OCI-M2 (cell line): ENCODE measurements around the gene LIMS2.

ENCODE experiments used
- DNase-seq: peaks from one replicate; lab custom pipeline; 2025; ENCODE audit not compliant: unreplicated experiment; lab: John Stamatoyannopoulos, UW

Gene LIMS2

DNA sequence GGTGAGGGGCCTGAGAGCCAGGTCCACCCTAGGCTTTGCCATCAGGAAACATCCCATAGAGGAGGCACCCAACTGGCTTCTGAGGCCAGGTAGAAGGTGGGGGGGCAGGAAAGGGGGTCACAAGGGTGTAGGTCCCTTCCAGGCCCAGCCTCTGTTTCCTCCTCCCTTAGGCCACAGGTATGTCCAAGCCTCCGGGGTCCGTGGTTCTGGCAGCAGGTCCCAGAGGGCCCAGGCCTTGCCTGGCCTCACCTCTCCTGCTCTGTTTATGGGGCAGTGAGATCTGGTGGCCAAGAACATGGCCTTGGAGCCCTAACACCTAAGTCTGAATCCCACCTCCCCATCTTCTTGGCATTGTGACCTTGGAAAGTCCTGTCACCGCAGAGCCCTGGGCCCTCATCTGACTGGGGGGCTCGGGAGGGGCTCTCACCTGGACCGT, 51.0 kb downstream of the LIMS2 start:
- no peak for DNase-seq

DNA sequence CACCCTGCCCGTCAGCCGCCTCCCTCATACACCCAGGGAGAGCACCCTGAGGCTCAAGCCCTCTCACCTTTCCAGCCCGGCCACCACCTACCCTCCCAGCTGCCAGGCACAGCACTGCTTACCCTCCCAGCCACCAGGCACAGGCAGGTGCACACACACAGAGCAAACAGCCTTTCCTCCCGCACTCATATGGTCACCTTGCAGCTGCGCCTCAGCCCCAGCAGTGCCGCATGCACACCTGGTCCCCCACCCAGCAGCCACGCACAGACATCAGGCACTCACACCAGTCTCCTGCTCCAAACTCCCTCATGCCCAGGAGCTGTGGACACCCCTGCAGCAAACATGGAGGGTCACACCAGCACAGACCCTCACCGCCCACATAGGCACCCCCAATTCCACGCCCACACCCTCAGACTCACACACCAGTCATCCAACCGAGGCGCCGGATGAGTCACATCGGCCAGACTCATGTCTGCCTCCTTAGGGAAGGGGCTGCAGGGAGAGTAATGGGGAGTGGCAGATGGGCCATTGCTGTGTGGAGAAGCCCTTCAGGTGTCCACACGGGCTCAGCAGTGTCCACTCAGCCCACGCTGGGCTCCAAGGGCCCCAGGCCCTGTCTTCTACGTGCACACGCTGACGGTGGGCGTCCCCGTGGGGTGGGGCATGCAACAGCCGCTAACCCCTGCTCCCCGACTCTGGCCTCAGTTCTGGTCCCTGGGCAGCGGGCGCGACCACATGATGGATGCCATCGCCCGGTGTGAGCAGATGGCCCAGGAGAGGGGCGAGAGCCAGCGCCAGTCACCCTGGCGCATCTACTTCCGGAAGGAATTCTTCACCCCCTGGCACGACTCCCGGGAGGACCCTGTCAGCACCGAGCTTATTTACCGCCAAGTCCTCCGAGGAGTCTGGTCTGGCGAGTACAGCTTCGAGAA, 51.7 kb downstream of the LIMS2 start:
- DNase-seq, result no peak

DNA sequence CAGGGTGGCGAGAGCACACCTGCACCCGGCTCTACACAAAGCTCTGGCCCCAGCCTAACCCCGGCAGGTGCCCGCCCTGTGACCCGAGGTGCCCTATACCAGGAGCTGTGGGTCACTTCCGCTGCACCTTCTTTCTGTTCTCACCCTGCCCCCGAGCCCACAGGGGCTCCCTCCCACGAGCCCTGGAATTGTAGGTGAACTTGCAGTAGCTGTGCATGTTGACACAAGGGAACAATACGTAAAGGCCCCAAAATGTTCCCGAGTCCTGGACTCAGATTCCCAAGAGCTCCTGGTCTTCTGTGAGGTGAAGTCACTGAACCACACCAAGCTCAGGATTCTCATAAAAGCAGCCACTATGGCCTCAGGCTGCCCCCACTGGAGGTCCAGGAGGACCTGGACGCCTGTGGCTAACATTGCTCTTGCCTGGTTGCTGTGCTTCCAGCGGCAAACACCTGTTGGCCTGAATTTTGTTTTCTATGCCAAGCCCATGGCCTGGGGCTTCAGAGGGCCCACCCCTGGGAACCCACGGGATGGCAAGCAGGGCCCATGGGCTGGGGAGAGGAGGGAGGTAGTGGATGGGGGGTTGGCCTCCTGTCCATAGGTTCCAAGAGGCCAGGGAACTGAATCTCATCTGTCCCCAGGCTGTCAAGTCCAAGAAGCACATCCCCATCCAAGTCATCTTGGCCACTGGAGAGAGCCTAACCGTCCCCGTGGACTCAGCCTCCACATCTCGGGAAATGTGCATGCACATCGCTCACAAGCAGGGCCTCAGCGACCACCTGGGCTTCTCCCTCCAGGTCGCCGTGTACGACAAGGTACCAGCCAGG, 52.6 kb downstream of the LIMS2 start:
- DNase-seq, result no peak

DNA sequence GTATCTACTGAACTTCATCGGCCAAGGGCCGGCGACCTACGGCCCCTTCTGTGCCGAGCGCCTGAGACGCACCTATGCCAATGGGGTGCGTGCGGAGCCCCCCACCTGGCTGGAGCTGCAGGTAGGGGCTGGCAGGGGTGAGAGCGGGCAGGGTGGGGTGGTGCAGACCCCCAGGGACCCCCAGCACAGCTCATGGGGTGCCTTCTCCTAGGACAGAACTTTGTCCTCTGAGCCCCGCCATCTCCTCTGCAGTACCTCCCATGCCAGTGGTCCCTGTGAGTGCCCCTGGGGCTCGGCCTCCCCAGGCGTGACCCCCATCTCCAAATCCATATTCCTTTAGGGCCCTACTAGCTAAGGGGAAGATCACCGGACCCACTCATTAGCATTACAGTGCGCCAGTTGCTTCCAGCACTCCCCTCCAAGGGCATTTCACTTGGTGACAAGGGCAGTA, 53.3 kb downstream of the LIMS2 start:
- DNase-seq, result no peak

DNA sequence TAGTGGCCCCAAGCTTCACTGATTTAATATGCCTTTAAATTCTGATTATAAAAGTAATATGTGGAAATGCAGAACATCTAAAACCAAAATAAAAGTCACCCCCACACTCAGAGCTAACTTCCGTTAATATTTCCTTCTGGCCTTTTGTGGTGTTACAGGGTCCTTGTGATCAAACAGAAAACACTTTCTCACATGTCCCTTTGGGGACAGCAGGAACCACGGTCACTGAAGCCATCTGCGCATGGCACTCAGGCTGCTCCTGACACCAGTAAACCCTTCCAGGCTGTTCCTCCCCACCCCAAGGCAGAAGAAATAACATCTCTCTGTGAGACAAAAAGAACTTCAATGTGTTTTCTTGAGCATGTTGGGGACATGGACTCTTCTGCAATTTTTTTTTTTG, 54.5 kb downstream of the LIMS2 start:
- DNase-seq, result no peak

DNA sequence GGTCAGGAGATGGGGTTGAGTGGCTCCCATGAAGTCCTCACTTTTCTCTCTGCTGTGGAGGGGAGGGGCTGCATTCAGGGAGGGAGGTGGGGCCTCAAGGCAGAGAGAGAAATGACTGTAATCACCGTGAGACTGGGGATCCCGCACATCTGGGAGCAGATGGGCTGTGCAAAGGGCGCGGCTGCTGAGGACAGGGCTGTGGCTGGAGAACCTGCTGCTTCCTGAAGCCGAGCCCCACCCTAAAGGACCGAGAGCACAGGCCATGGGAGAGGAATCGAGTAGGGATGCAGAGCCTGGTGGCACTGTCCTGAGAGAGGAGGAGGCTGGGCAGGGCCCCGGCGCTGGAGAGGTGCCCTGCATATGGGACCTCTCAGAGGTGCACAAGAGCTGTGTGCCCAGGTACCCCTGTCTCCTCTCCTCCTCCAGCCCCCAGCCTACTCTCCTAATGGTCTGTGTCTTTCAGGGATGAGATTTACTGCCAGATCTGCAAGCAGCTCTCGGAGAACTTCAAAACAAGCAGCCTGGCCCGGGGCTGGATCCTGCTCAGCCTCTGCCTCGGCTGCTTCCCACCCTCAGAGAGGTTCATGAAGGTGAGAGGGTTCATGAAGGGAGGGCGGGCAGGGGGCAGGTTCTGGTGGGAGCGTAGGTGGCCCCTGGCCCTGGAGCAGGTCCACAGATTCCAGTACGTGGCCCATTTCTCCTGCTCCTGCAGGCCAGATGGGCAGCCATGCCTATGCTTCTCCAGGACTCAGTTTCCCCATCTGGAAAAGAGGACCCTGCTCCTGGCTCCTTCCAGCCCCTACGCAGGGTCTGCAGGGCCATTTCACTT, 55.2 kb downstream of the LIMS2 start:
- no peak for DNase-seq

DNA sequence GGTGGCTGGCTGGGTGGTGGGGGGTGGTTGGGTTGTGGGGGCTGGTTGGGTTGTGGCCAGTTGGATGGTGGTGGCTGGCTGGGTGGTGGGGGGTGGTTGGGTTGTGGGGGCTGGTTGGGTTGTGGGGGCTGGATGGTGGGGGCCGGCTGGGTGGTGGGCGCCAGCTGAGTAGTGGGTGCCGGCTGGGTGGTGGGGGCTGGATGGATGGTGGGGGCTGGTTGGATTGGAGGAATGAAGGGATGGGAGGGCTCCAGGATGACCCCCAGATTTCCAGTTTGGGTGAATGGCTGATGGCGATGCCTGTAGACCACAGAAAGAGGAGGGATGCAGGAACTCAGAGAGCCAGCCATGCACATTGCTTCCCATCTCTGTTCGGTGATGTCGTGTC, 56.1 kb downstream of the LIMS2 start:
- DNase-seq, result no peak

DNA sequence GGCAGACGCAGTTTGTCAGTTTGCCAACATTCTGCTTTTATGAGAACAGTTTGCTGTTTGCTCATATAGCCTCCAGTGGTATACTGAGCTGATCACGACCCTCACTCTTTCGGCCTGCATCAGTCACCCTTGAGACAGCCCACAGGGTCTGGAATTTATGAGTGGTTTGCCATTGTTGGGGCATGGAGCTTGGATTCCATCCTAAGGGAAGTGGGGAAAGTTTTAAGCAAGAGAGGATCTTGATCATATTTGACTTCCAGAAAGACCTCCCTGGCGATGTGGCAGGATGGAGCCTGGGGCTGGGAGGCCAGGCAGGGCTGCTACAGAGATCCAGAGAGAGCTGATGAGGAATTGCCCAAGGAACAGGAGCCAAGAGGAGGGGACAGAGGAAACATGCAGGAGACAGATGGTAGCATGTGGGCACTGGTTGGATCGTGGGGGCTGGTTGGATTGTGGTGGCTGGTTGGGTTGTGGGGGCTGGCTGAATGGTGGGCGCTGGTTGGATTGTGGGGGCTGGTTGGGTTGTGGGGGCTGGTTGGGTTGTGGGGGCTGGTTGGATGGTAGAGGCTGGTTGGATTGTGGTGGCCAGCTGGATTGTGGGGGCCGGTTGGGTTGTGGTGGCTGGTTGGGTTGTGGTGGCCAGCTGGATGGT, 56.7 kb downstream of the LIMS2 start:
- no peak for DNase-seq

DNA sequence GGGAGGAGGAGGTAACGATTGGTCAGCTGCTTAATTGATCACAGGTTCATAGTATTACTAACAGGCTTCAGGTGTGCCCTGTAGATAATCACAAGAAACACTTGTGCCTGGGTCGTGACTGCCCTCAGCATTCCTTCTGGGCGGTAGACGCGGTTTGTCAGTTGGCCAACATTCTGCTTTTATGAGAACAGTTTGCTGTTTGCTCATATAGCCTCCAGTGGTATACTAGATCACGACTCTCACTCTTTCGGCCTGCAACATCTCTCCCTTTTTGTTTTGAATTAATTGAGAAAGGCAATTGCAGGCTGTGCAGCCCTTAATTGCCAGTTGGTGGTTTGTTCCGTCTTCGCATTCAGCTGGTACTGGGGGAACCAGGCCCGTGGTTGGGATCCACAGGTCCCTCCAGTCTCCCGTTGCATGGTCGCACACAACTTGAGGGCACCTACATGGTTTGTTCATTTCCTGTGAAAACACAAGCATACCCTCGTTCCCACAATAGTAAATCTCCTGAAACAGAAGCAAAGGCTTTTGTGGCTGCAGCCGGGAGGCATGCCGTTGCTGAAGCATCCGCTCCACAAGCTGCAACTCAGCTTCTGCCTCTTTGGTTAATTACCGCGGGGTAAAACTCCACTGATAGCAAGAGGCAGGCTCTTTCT, 59.7 kb downstream of the LIMS2 start:
- no peak for DNase-seq

DNA sequence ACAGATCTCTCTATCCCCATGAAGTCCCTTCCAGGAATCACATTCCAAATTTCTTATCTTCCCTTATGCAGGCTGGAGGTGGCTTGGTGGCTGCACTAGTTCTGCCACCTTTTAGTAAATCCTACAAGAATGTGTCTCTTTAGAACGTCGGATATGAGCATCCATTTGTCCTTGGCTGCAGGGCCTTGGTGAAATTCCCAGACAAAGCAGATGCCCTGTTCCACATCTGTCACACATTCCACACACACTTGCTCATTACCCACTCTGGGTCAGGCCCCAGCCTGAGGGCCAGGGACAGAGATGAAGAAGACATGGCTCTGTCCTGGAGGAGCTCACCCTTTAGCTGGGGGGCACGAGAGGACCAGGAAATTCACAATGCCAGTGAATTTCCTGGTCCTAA, 60.6 kb downstream of the LIMS2 start:
- no peak for DNase-seq

DNA sequence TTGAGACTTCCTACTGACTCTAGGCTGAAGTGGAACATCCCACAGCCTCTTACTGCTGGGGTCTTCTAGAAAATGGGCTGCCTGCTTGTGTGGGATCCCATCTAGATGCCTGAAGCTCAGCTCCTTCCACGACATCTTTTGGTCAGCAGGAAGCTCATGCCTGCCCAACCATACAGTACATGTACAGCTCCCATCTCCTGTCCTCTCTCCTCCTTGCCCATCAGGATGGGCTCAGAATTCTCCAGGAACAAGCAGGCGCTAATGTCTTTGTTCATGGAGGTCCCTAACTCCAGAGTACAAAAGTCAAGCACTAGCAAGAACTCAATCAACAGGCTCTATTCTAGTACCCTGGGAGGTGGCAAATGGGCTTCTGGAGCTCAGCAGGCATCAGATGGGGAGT, 61.1 kb downstream of the LIMS2 start:
- no peak for DNase-seq

DNA sequence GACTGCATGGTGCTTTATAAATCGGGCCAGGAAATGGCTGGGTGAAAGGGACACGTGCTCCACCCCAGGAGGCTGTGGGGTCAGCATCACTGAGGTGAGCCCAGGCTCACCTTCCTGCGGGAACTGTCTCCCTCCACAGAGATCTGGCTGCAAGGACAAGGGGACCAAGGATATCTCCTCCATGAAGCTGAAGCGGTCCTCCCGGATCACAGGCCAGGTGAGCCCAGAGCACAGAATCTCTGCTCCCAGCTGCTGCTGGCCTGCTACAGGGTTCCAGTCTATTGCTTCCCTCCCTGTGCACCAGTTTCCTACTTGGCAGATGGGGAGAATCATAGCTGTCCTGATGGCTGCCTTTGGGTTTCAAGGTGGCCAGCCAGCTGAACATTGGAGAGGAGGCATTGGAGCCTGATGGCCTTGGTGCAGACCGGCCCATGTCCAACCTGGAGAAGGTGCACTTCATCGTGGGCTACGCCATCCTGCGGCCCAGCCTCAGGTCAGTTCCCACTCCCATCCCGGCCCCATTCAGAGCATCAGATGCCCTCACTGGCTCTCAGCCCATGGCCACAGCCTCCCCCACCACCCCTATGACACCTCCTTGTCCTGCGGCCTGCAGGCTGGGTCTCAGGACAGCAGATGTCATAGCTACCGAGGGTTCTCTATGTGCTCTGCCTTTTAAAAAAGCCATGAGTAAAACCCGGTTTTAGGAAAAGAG, 63.1 kb downstream of the LIMS2 start:
- no peak for DNase-seq

DNA sequence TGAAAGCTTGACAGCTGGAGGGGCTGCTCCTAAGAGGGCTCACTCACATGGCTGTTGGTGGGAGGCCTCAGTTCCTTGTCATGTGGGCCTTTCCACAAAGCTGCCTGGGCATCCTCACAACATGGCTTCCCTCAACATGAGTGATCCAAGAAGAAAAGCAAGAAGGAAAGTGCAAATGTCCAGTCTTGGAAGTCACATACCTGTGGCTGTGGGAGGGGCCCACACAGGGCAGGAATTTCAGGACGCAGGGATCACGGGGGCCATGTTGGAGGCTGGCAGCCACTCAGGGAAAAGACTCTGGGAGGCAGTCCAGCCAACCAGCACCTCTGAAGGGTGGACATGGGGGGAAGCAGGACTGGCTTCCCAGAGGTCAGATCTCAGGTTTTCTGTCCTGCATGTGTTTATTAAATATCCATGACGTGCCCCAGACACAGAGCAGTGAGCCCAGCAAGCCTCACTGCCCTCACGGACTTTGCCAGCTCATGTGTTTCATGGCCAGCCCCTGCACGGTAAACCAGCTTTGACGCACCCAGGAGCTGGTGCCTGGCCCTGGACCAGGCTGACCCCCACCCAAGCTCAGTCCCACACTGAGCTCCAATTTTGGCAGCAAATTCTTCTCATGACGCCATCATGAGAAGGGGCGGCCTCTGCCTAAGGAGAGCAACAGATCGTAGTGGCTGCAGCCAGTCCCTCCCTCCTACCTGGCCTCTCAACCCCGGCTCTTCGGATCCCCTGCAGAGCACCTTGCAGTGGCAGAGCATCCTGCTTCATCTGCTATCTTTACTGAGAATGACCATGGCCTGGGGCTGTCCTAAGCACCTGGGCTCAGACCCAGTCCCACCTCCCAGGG, 64.0 kb downstream of the LIMS2 start:
- no peak for DNase-seq

DNA sequence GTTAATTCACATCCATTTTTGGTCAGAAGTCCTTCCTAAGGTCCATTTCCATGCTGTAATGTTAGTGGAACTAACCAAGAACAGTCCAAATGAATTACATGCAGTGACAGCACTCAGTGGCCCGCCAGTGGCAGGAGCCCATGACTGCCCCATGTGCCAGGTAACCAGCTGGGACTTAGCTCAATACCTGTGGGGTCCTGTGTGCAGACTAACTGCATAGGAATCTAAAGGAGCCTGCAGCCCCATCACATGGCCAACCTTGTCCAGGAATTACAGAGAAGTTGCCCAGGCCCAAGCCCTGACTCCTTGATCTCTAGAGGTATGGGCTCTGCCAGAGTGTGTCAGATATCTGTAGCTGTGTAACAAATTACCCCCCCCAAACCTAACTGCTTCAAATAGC, 64.8 kb downstream of the LIMS2 start:
- no peak for DNase-seq

DNA sequence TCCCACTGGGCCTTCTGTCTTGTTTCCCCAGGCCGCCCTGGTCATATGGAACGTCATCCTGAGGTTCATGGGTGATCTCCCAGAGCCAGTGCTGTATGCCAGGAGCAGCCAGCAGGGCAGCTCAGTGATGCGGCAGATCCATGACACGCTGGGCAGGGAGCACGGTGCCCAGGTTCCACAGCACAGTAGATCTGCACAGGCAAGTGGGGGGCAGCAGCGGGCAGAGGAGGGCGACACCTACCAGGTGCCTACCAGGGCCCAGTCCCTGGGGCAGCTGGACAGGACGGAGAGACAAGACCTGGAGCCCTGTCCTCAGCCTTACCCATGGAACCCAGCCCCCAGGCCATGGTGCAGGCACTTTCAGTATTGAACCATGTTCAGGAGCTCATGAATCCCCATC, 65.5 kb downstream of the LIMS2 start:
- no peak for DNase-seq

DNA sequence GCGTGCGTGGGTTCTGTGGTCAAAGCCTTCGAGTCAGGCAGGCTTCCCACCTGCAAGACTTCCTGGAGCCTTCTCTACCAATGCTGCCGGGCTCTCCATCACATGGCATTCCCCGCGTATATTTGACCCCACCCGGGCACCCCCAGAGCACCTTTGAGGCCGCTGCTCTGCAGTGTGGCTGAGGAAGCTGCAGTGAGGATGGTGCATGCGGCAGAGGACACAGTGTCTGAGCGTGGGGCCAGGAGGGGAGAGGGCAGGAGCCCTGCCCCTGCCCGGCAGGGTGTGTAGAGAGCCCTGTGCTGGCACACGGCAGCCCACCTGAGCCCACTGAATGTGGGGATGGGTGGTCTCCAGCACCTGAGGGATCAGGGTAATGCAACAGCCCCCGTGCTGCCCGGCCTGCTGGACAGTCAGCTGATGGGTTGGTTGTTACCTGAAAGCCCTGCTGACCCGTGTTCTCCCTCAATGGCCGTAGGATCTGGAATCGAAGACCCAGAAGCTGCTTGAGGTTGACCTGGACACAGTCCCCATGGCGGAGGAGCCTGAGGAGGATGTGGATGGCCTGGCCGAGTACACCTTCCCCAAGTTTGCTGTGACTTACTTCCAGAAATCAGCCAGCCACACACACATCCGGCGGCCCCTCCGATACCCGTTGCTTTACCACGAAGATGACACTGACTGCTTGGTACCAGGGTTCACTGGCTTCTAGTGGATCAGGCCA, 66.1 kb downstream of the LIMS2 start:
- DNase-seq, result no peak

DNA sequence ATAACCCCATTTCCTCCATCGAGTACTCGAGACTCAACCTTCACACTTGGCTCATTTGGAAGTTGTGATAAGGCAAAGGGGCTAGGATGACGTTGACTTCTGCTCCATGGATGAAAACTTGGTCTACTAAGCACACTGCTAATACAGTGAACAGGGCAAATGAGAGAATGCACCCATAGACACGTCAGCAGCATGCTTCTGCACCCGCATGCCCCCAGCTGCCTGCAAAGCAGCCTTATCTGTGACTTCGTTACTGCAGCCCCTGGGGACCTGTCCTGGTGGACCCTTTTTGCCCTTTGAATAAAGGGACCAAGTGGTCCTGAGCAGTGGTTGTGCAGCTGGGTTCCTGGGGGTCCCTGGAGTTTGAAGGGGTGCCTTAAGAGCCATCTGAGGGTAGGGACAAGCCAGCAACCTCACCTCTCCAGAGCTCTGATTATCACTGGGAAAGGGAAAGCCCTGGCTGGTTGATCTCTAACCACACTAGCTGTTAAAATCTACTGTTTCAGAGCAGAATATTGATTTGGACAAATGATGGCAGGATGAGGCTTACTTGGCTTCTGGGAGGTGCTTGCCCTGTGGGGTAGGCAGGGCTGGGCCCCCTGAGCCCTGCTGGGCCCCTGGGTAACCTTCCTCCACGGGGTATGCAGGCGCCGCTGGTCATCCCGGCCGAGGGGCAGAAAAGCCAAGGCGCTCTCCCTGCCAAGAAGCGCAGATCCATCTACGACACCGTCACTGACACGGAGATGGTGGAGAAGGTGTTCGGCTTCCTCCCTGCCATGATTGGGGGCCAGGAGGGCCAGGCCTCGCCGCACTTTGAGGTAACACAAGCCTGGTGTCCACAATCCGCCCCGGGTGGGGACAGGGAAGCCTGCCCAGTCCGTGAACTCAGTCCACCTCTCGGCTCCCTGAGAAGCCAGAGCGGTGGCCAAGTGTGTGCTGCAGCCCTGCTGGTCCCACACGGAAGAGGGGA, 67.0 kb downstream of the LIMS2 start:
- no peak for DNase-seq
